Measurements from ENCODE around the gene OLFM2.

OLFM2 gene

DNA sequence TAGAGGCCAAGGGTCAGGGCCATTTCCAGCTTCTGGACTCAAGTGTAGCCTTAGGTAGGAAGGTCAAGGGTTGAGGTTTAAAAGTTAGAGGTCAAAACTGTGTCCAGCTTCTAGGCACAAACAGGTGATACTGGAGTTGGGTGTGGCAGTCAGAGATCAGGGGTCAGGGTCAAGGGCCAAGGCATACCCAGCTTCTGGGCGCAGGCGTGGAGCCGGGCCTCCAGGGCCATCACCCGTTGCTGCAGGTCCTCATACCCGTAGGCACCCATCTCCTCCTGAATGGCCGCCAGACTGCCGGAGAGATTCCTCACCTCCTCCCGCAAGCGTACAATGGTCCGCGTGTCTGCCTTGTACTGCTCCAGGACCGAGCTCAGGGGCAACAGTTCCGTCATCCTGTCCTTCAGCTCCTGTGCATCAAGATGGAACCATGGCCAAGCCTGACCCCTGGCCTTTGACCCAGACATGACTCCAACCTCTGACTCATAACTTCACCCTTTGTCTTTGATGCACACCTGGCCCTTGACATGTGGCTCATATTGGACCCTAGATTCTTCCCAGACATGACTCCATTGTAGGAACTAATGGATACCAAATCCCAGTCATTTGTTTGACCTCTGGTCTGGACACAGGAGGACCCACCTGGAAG, 79.1 kb downstream of the OLFM2 start:
- no peak for DNase-seq (ENCODE audit: low read depth, low spot score)
- CTCF ChIA-PET, result interaction anchor here (3.2 kb wide), 1 partner anchor 10 kb away, joined by 23 read pairs; no protein-coding TSS in a partner anchor
- H3K4me3 ChIP-seq (ENCODE audit: low read depth, low read length), result no peak overlapping the region
- TF ChIP-seq, protein P1, sequence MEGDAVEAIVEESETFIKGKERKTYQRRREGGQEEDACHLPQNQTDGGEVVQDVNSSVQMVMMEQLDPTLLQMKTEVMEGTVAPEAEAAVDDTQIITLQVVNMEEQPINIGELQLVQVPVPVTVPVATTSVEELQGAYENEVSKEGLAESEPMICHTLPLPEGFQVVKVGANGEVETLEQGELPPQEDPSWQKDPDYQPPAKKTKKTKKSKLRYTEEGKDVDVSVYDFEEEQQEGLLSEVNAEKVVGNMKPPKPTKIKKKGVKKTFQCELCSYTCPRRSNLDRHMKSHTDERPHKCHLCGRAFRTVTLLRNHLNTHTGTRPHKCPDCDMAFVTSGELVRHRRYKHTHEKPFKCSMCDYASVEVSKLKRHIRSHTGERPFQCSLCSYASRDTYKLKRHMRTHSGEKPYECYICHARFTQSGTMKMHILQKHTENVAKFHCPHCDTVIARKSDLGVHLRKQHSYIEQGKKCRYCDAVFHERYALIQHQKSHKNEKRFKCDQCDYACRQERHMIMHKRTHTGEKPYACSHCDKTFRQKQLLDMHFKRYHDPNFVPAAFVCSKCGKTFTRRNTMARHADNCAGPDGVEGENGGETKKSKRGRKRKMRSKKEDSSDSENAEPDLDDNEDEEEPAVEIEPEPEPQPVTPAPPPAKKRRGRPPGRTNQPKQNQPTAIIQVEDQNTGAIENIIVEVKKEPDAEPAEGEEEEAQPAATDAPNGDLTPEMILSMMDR (IDR thresholded peaks at IDR 0.05; ENCODE audit: insufficient read depth, low read length, missing control alignments), result no peak
- POLR2A ChIA-PET, result interaction anchor here (1.4 kb wide), 1 partner anchor 29 kb away, joined by 3 read pairs; the partner anchor contains the start of gene UBL5

GRCh38 chr19:9856609-9857008, 79.7 kb downstream of the OLFM2 start:
- POLR2A ChIA-PET, result interaction anchor here (1.4 kb wide), 1 partner anchor 29 kb away, joined by 3 read pairs; the partner anchor contains the start of gene UBL5
- CTCF ChIA-PET, result interaction anchor here (3.2 kb wide), 1 partner anchor 10 kb away, joined by 23 read pairs; no protein-coding TSS in a partner anchor
- TF ChIP-seq, protein P1 (IDR thresholded peaks at IDR 0.05; ENCODE audit: insufficient read depth, low read length, missing control alignments), result no peak
- no peak overlapping the region for H3K4me3 ChIP-seq (ENCODE audit: low read depth, low read length)
- DNase-seq (ENCODE audit: low read depth, low spot score), result no peak

DNA sequence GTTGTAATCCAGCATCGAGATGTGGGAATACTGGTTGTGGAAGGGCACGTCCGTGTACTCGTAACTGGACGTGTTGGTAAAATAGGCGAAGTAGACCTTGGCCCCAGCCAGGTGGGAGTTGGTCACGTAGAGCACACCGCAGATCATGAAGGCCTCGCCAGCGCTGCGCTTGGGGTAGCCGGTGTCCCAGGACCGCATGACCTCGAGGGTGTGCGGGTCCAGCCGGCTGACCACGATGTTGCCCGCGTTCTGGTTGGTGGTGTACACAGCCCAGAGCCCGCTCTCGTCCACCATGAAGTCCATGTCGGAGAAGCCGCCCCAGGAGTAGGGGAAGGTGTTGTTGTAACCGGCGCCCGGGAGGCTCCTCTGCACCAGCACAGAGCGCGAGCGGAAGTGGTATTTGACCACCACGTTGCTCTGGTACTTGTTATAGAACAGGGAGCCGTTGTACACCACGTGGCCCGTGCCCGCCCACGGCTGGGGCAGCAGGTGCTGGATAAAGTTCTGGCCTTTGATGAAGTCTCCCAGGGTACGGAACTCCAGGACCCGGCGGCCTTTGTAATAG, 82.0 kb downstream of the OLFM2 start:
- no peak for DNase-seq (ENCODE audit: low read depth, low spot score)
- TF ChIP-seq, protein P1 (IDR thresholded peaks at IDR 0.05; ENCODE audit: insufficient read depth, low read length, missing control alignments), result no peak
- POLR2A ChIA-PET, result no interaction called here
- CTCF ChIA-PET, result no interaction called here
- H3K4me3 ChIP-seq (ENCODE audit: low read depth, low read length), result no peak overlapping the region

- TF ChIP-seq, protein P1 (IDR thresholded peaks at IDR 0.05; ENCODE audit: insufficient read depth, low read length, missing control alignments), result no peak
- no peak for DNase-seq (ENCODE audit: low read depth, low spot score)
- POLR2A ChIA-PET, result no interaction called here
- CTCF ChIA-PET, result no interaction called here
- no peak overlapping the region for H3K4me3 ChIP-seq (ENCODE audit: low read depth, low read length)
Measured at GRCh38 chr19:9850235-9850959, 85.9 kb downstream of the OLFM2 start.

DNA sequence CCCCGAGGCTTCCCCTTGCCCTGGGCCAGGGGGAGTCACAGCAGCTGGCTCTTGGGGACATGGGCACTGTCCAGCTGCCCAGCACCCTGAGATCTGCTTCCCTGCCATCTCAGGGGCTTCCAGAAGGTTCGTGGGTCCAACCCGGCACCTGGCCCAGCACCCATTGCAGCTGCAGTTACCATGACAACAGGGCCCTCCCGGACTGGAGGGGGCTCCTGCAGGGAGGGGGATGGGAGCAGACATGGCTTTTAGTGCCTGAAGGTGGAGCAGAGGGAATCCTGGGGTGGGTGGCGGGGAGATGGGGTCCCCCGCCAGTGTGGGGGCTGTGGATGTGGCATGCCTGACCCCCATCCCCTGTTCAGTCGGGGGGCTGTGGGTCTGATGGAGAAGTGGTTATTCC, 86.5 kb downstream of the OLFM2 start:
- POLR2A ChIA-PET, result no interaction called here
- no peak overlapping the region for H3K4me3 ChIP-seq (ENCODE audit: low read depth, low read length)
- no peak for DNase-seq (ENCODE audit: low read depth, low spot score)
- TF ChIP-seq, protein P1 (IDR thresholded peaks at IDR 0.05; ENCODE audit: insufficient read depth, low read length, missing control alignments), result no peak
- CTCF ChIA-PET, result no interaction called here

DNA sequence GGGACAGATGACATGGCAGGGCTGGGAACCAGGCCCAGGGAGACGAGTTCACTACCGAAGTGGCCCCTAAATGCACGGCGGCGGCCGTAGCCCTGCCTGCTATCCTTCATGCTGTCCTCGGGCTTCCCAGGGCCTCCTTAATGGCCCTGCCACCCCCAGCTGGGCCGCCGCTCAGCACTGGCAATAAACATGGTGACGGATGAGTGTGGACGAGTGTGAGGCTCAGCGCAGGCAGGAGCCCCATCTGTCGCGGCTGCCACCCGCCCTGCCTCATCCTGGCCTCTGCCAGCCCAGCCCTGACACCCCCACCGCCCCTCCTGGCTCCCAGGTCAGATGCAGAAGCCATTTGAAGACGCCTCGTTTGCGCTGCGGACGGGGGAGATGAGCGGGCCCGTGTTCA, 87.6 kb downstream of the OLFM2 start:
- ChIA-PET CTCF (interaction anchor here (4.2 kb wide), 1 partner anchor 12 kb away, joined by 69 read pairs; the partner anchor contains the start of gene PIN1), POLR2A (no interaction called here)
- no peak for DNase-seq (ENCODE audit: low read depth, low spot score)
- H3K4me3 ChIP-seq (ENCODE audit: low read depth, low read length), result no peak overlapping the region
- TF ChIP-seq, protein P1 (IDR thresholded peaks at IDR 0.05; ENCODE audit: insufficient read depth, low read length, missing control alignments), result no peak
